Measurements from ENCODE around the gene PCSK6.

Gene PCSK6

DNA sequence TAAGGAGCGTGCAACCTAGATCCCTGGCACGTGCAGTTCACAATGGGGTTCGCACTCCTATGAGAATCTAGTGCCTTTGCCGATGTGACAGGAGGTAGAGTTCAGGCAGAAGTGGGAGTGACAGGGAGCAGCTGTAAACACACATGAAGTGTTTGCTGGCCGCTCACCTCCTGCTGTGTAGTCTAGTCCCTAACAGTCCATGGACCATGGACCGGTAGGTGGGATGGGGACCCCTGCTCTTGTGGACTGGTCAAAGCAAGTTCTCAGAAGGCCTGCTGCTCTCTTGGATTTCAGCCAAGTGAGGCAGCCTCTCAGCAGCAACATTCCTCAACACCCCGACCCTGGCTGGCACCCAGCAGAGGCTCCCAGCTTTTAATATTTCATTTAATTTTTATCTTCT, 136.3 kb downstream of the PCSK6 start:
- DNase-seq = no peak

DNA sequence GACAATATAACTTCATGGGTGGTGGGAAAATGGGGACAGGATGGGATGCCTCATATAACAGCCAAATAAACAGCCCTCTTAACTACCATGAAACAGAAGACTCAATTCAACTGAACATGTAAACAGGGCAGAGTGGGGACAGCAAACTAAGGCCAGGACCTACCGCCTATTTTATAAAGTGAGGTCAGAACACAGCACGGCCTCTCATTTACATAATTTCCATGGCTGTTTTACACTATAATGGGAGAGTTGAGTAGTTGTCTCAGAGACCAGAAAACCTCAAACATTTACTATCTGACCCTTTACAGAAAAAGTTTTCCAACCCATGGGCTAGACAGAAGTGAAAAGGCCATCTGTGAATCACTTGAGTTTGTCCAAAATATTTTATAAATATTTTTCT, 137.8 kb downstream of the PCSK6 start:
- DNase-seq = no peak

DNA sequence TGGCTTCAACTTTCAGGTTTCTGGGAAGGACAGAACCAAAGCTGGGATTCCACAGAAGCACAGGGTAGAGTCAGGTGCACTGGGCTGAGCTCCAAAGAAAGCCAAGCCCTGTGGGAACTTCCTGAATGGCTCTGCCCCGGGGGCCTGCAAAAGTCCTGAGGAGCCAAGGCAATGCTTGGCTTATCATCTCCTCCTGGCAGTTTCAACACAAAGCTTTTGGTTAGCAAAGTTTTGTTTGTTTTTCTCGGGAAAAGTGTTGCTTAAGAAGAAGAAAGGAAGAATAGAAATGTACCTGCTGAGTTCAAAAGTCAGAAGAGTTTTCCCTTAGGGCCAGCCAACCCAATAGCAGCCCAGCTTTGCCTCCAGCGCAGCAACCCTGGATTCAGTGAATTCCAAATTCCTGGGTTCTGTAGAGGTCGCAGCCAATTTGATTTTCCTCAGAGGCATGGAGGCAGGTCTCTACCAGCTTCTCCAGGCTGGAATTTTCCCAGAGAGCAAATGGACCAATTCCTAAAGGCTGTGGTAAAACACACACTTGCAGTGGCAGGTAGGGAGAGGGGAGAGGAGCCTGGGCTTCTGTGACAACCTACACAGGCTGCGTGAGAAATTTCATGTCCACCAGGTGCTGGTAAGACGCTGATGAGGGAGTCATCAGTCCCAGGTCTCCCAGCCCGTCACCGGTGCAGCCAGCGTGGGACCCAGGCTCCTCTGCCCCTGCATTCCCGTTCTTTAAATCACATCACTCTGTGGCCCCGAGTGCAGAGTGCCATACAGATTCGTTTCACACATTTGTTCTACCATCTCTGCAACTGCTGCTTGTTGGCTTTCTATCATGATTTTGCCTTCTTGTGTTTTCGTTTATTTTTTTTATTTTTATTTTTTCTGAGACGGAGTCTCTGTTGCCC, 140.2 kb downstream of the PCSK6 start:
- no peak for DNase-seq

DNA sequence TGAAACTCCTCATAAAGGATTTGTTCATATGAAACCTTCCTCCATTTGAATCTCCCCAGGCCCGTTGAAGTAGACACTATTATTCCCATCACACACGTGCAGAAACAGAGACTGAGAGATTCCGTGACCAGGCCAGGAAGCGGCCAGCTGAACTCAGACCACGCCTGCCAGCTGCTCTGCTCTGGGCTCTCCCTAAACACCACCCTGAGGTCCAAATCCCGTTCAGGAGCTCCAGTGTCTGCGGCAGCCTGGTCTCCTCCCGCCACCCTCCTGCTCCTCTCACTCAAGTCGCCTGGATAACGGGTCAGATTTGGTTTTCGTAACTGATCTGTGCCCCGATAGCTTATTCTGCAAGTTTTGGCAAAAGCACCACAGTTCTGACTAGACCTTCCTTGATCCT, 140.9 kb downstream of the PCSK6 start:
- no peak for DNase-seq

GRCh38 chr15:101348015-101348414, 141.5 kb downstream of the PCSK6 start:
- no peak for DNase-seq

GRCh38 chr15:101347454-101347853, 142.1 kb downstream of the PCSK6 start:
- no peak for DNase-seq

- no peak for DNase-seq
These were observed 142.6 kb downstream of the PCSK6 start for GRCh38 chr15:101346928-101347327.

DNA sequence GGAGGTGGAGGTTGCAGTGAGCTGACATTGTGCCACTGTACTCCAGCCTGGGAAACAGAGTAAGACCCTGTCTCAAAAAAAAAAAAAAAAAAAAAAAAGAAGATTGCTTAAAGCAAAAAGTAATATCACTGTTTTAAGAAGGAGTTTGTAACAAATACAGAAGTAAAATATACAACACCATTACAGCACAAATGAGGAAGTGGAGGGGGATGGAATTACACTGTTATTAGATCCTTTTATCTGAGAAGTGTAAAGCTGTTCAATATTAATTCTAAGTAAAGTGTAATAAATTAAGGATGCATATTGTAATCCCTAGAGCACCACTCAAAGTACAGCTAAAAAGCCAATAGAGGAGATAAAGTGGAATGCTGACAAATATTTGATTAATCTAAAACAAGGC, 147.5 kb downstream of the PCSK6 start:
- no peak for DNase-seq

DNA sequence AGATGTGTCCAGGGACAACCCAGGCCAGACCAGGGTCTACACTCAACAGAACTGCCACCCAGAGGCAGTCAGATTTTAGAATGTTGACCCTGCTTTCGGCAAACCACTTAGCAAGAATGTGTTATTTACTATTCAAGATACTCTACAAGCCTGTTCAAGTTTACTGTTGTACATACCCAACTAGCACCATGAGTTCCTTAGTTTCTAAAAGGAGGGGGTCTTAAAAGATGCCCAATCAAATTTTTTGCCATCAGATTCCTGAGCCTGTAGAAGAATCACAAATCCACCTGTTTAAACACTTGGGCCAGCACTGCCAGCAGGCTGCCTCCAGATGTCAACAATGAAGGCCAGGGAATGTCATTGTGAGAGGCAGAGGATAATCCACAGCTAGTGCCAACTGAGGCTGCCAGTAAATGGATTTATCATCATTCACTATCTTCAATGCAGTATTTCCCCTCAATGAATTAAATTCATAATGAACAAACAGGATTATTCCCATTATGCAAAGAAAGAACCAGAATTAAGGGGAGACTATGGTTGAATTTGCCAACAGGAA, 150.9 kb downstream of the PCSK6 start:
- no peak for DNase-seq

DNA sequence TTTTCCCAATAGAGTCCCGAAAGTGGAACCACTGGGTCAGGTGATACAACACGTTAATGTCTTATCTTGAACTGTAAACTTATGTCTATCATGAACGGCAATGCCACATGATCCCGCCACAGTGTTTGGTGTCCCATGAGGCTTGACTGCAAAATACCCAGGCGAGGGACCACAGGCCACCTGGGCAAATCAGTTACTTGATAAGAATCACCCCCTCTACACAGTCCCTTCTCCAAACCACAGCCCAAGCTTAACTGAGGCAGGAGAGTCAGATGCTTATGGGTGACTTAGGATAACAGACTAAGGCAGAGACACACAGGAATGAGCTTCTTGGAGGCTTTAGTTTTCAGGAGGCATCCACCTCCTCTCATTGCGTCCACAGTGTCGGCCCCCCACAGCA, 151.5 kb downstream of the PCSK6 start:
- no peak for DNase-seq

- peak; percentile 22 to 63 (median 54) for DNase-seq
These were observed 155.4 kb downstream of the PCSK6 start for GRCh38 chr15:101333907-101334789.

- no peak for DNase-seq
These were observed 157.4 kb downstream of the PCSK6 start for GRCh38 chr15:101332061-101332467.

DNA sequence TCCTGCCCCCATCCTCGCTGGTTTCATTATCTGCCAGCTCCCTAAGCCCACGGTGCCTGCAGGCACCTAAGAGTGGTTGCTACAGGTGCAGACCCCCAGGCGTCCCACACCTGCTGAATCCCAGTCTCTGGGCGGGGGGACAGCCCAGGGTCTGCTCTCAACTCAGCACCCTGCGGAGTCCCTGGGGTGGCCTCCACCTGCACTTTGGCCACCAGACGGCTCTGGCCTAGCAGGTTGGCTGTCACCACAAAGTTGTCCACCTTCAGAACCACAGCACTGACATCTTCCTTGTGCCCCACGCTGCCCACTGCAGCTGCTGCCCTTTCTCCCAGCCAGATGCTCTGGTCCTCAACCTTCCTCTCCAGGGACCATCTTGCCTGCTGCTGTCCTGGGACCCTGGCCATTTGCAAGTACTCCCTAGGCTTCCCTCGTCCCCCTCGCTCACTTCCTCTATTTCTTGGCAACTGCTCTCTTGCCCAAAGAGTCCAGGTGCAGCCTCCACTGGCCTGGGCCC, 159.6 kb downstream of the PCSK6 start:
- no peak for DNase-seq

GRCh38 chr15:101329309-101329863, 160.1 kb downstream of the PCSK6 start:
- no peak for DNase-seq

- DNase-seq = no peak
These were observed 161.5 kb downstream of the PCSK6 start for GRCh38 chr15:101328001-101328400.

DNA sequence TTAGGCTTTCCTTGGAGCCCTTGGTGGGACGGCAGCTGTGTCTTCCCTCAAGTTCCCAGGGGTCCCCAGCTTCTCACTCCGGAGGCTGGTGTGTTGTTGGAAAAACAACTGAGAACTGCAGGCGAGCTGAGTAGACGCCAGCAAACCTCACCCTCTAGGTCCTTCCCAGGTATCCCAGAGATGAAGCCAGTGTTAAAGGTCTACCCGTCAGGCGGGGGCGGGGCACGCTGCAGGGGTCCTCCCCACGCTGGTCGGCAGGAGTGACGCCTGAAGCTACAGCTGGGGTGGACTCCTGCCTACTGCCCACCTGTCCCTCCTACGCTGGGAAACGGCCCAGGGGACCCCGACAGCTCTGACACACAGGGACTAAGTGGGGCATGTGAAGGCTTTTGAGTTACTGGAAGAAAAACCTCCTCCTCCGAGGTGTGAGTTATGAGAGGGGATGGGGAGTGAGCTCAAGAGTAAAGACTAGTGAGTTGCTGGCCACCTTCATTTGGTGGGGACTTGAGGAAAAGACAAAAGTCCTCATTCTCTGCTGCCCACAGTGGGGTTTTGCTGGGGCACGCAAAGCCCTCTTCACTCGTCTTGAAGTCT, 162.3 kb downstream of the PCSK6 start:
- no peak for DNase-seq

GRCh38 chr15:101326462-101327146, 162.9 kb downstream of the PCSK6 start:
- no peak for DNase-seq

DNA sequence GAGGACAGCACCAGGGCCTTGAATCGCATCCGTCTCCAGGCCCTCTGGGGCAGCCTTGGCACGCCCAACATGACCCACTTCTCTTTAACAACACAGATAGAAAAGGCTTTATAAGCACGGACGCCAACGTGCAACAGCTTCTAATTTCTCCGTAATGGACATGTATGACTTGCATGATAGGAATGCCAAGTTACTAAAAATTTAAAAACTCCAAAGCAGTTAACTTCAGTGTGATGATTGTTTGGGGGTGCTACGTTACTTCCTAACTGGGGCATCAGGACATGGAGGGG, 163.5 kb downstream of the PCSK6 start:
- DNase-seq = no peak

DNA sequence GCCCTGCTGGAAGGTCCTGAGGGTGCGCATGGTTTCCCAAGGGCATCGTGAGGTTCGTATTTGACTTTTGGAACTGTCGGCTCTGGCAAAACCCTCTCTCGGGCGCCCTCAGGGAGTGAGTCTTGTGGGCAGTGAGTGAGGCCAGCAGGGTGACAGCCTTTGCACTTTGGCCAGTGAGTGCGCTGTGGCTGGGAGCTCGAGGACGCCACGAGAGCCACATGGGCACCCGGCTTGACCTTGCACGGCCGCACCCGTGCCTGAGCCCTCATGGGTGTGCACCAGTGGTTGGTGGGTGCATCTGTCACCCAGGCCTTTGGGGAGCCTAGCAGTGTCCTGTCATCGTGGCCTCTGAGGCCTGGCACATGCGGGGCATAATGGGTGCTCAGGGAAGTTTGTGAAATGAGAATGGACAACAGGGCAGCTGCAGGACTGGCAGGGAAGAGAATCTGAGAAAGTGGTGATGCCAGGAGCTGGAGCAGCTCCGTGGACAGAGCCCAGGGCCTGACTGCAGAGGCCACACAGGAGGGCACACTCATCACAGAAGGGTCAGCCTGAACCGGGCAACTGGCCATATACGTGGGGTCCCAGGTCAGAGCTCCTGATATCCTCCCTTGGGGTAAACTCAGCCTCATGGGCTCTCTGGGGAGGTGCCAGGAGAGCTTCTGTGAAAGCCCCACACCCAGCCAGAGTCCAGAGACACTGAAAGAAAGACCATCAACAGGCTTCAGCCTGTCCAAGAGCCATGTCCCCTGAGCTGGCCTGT, 164.1 kb downstream of the PCSK6 start:
- DNase-seq = no peak

GRCh38 chr15:101324524-101325177, 164.9 kb downstream of the PCSK6 start:
- no peak for DNase-seq
